ENCODE results near the gene STX8.
A peak's percentile ranks its signal among the peaks of the same experiment; 100 is the strongest.

STX8 gene

DNA sequence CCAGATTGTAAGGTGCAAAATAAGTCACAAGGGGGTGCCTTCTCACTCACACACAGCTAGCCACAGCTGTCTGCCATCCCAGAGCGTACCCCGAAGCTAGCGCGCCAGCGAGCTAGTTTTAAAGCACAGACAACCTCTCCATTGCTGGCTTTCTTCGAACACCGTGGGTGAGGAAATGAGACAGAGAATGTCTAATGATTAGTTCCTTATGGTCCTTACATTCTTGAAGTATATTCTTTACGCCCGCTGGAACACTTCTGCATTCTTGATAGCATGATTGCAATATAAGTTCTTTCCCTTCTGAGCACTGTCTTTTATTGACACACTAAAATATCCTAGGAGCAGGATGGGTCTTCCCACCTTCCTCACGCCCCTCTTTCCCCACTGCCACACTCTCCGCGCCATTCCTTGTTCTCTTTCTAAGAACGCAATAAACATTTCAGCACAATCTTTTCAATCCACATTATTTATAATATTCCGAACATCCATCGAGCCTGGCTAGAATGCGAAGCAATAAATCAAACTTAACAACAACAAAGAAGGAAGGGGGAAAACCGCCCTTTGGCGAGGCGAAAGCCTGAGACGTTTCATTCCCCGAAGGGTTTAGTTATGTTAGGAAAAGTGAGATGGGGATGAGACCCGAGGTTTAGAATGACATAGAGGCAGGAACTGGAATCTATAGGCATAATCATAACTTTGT is 303.0 kb downstream of the STX8 start:
- Histone ChIP-seq H3K4me1 (ENCODE audit: control insufficient read depth, insufficient read depth, low read length) (peaks cover 18% of the 10 kb centered on the region), H3K27me3 (replicated peaks; ENCODE audit: control insufficient read depth, insufficient read depth, low read length) (no peaks in the 10 kb centered on the region), H3K4me3 (ENCODE audit: low read length) (peak overlapping the region; percentile 49), H3K9ac (ENCODE audit: low read length) (no peak overlapping the region), H3K9me3 (ENCODE audit: control insufficient read depth, low read length) (no peaks in the 10 kb centered on the region), H3K36me3 (ENCODE audit: control insufficient read depth, insufficient read depth, low read length, severe bottlenecking) (no peaks in the 10 kb centered on the region)
- DNase-seq (ENCODE audit: low read depth): peak; percentile 13

- no peak overlapping the region for H3K9ac ChIP-seq (ENCODE audit: low read length)
- no peaks in the 10 kb centered on the region for H3K36me3 ChIP-seq (ENCODE audit: control insufficient read depth, insufficient read depth, low read length, severe bottlenecking)
- H3K4me1 ChIP-seq (ENCODE audit: control insufficient read depth, insufficient read depth, low read length): peaks cover 18% of the 10 kb centered on the region
- no peaks in the 10 kb centered on the region for H3K27me3 ChIP-seq (replicated peaks; ENCODE audit: control insufficient read depth, insufficient read depth, low read length)
- H3K4me3 ChIP-seq (ENCODE audit: low read length): no peak overlapping the region
- DNase-seq (ENCODE audit: low read depth): no peak
- H3K9me3 ChIP-seq (ENCODE audit: control insufficient read depth, low read length): no peaks in the 10 kb centered on the region
Measured at GRCh38 chr17:9271989-9272388, 303.6 kb downstream of the STX8 start.

GRCh38 chr17:9270921-9271320 is 304.7 kb downstream of the STX8 start:
- H3K4me1 ChIP-seq (ENCODE audit: control insufficient read depth, insufficient read depth, low read length): peaks cover 18% of the 10 kb centered on the region
- no peak for DNase-seq (ENCODE audit: low read depth)
- no peaks in the 10 kb centered on the region for H3K27me3 ChIP-seq (replicated peaks; ENCODE audit: control insufficient read depth, insufficient read depth, low read length)
- no peaks in the 10 kb centered on the region for H3K36me3 ChIP-seq (ENCODE audit: control insufficient read depth, insufficient read depth, low read length, severe bottlenecking)
- H3K9ac ChIP-seq (ENCODE audit: low read length): no peak overlapping the region
- no peak overlapping the region for H3K4me3 ChIP-seq (ENCODE audit: low read length)
- no peaks in the 10 kb centered on the region for H3K9me3 ChIP-seq (ENCODE audit: control insufficient read depth, low read length)

- H3K9ac ChIP-seq (ENCODE audit: low read length): no peak overlapping the region
- DNase-seq (ENCODE audit: low read depth): no peak
Measured at GRCh38 chr17:9269350-9270035, 306.1 kb downstream of the STX8 start.

DNA sequence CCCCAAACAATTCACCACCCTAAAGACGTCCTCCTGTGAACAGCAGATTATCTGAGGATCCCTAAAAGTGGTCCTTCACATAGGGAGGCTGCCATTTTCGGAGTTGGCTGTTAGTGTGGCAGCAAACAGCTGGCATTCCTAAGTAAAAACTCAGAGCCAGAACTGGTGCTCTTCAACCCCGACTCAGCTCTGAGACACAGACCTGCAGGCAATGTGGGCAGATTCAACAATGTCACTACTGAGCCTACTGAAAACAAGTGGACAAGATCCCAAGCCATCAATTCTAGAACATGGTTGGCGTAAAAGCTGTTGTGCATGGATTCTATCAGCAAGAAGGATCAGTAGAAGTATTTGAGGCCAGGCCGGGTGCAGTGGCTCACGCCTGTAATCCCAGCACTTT is 307.1 kb downstream of the STX8 start:
- H3K9me3 ChIP-seq (ENCODE audit: control insufficient read depth, low read length): no peaks in the 10 kb centered on the region
- no peaks in the 10 kb centered on the region for H3K36me3 ChIP-seq (ENCODE audit: control insufficient read depth, insufficient read depth, low read length, severe bottlenecking)
- H3K4me1 ChIP-seq (ENCODE audit: control insufficient read depth, insufficient read depth, low read length): peaks cover 12% of the 10 kb centered on the region
- no peak overlapping the region for H3K4me3 ChIP-seq (ENCODE audit: low read length)
- H3K9ac ChIP-seq (ENCODE audit: low read length): no peak overlapping the region
- DNase-seq (ENCODE audit: low read depth): no peak
- H3K27me3 ChIP-seq (replicated peaks; ENCODE audit: control insufficient read depth, insufficient read depth, low read length): no peaks in the 10 kb centered on the region

More at GRCh38 chr17:9269350-9270035, 306.1 kb downstream of the STX8 start:
- Histone ChIP-seq H3K9me3 (ENCODE audit: control insufficient read depth, low read length) (no peaks in the 10 kb centered on the region), H3K27me3 (replicated peaks; ENCODE audit: control insufficient read depth, insufficient read depth, low read length) (no peaks in the 10 kb centered on the region), H3K4me1 (ENCODE audit: control insufficient read depth, insufficient read depth, low read length) (peaks cover 18% of the 10 kb centered on the region), H3K36me3 (ENCODE audit: control insufficient read depth, insufficient read depth, low read length, severe bottlenecking) (no peaks in the 10 kb centered on the region), H3K4me3 (ENCODE audit: low read length) (no peak overlapping the region)

DNA sequence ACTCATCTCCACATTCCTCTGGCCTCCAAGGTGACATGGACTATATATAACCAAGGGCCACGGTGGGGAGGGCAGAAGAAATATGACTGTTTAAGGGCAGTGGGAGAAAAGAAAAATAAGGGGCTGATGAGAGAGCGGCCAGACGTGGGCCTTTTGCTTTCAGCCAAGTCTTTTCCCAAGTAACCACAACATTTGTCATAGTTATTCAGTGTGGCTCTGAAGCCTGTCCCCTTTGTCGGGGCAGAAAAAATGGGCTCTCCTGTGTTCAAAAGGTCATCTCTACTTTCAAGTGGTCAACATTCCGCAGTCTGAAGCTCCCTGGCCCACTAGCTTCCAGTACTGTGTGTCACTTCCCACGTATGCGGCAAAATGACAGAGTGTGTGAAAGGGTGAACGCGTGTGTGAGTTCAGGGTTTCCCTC is 308.9 kb downstream of the STX8 start:
- Histone ChIP-seq H3K9ac (ENCODE audit: low read length) (no peak overlapping the region), H3K4me1 (ENCODE audit: control insufficient read depth, insufficient read depth, low read length) (no peaks in the 10 kb centered on the region), H3K4me3 (ENCODE audit: low read length) (no peak overlapping the region), H3K9me3 (ENCODE audit: control insufficient read depth, low read length) (no peaks in the 10 kb centered on the region), H3K36me3 (ENCODE audit: control insufficient read depth, insufficient read depth, low read length, severe bottlenecking) (no peaks in the 10 kb centered on the region), H3K27me3 (replicated peaks; ENCODE audit: control insufficient read depth, insufficient read depth, low read length) (no peaks in the 10 kb centered on the region)
- no peak for DNase-seq (ENCODE audit: low read depth)

GRCh38 chr17:9266031-9266680 is 309.5 kb downstream of the STX8 start:
- Histone ChIP-seq H3K9me3 (ENCODE audit: control insufficient read depth, low read length) (no peaks in the 10 kb centered on the region), H3K36me3 (ENCODE audit: control insufficient read depth, insufficient read depth, low read length, severe bottlenecking) (no peaks in the 10 kb centered on the region), H3K27me3 (replicated peaks; ENCODE audit: control insufficient read depth, insufficient read depth, low read length) (no peaks in the 10 kb centered on the region), H3K4me3 (ENCODE audit: low read length) (no peak overlapping the region), H3K9ac (ENCODE audit: low read length) (no peak overlapping the region), H3K4me1 (ENCODE audit: control insufficient read depth, insufficient read depth, low read length) (no peaks in the 10 kb centered on the region)
- no peak for DNase-seq (ENCODE audit: low read depth)

DNA sequence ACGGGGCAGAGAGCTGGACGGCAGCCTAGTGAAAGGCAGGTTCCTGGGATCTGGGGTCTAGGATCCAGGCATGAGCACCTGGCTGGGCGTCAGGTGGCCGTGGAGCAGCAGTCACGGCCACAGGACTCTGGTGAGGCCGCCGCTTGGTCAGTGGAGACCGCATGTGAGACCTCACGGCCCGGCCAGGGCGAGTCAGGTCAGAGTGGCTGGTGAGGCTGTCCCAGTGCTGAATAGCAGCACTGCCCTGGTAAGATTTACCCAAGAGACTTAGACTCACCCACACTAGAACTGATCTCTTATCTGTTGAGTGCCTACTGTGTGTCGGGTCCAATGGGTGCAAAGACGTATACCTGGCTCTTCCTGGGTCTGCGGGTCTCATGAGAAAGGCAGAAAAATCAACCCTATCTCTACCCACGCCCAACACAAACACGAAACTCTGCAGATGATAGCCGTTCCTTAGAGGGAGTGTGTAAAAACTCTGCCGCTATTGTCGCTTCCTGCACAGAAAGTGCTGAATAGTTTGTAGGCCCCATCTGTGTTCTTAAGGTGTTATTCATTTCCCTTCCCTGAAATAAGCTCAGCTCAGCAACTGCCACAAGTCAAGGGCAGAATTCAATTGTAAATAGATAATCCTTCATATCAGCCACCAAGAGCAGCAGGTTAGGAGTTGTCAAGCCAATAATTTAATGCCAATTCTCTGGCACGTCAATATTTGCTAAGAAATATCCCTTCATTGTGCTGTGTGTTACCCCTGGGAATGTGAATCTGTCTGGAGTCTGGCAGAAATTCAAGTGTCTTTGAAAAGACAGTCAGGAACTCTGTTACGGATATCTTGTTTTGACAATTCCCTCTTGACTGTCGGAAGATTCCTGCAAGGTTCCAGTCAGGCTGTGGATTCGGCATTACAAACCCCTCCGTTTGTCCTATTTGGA is 314.3 kb downstream of the STX8 start:
- no peaks in the 10 kb centered on the region for H3K27me3 ChIP-seq (replicated peaks; ENCODE audit: control insufficient read depth, insufficient read depth, low read length)
- H3K36me3 ChIP-seq (ENCODE audit: control insufficient read depth, insufficient read depth, low read length, severe bottlenecking): no peaks in the 10 kb centered on the region
- no peak for DNase-seq (ENCODE audit: low read depth)
- H3K9me3 ChIP-seq (ENCODE audit: control insufficient read depth, low read length): no peaks in the 10 kb centered on the region
- no peak overlapping the region for H3K9ac ChIP-seq (ENCODE audit: low read length)
- H3K4me3 ChIP-seq (ENCODE audit: low read length): no peak overlapping the region
- peaks cover 5% of the 10 kb centered on the region for H3K4me1 ChIP-seq (ENCODE audit: control insufficient read depth, insufficient read depth, low read length)

DNA sequence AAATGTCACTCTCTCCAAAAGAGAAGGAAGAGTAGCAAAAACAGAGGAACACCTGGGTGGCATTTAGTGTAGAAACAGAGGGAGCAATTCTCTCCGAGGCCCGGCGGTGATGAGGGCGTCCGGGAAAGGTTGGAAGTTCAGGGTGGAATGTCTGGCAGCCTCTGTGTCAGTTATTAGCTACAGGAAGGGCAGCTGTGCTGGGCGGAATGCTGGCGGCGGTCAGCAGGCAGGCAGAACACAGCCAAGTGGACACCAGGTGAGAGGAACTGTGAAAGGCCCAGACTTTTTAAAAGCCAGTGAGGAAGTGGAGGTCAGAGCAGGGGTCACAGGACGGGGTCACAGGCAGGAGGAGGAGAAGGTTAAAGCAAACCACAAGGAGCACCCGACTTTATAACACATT is 316.2 kb downstream of the STX8 start:
- no peaks in the 10 kb centered on the region for H3K9me3 ChIP-seq (ENCODE audit: control insufficient read depth, low read length)
- DNase-seq (ENCODE audit: low read depth): no peak
- no peaks in the 10 kb centered on the region for H3K36me3 ChIP-seq (ENCODE audit: control insufficient read depth, insufficient read depth, low read length, severe bottlenecking)
- peaks cover 7% of the 10 kb centered on the region for H3K4me1 ChIP-seq (ENCODE audit: control insufficient read depth, insufficient read depth, low read length)
- H3K9ac ChIP-seq (ENCODE audit: low read length): no peak overlapping the region
- no peak overlapping the region for H3K4me3 ChIP-seq (ENCODE audit: low read length)
- H3K27me3 ChIP-seq (replicated peaks; ENCODE audit: control insufficient read depth, insufficient read depth, low read length): no peaks in the 10 kb centered on the region

GRCh38 chr17:9258115-9259015 is 317.3 kb downstream of the STX8 start:
- Histone ChIP-seq H3K36me3 (ENCODE audit: control insufficient read depth, insufficient read depth, low read length, severe bottlenecking) (no peaks in the 10 kb centered on the region), H3K4me3 (ENCODE audit: low read length) (no peak overlapping the region), H3K9me3 (ENCODE audit: control insufficient read depth, low read length) (no peaks in the 10 kb centered on the region), H3K4me1 (ENCODE audit: control insufficient read depth, insufficient read depth, low read length) (peaks cover 7% of the 10 kb centered on the region), H3K27me3 (replicated peaks; ENCODE audit: control insufficient read depth, insufficient read depth, low read length) (no peaks in the 10 kb centered on the region), H3K9ac (ENCODE audit: low read length) (no peak overlapping the region)
- no peak for DNase-seq (ENCODE audit: low read depth)

Data from adipocyte (in vitro differentiated cells).